CD4-positive, alpha-beta memory T cell (primary cell): ENCODE measurements around the gene DYNLT5. TPM values are rescaled to one million over a fixed set of nuclear protein-coding genes. Genes with fewer than 3 reads are reported as not detected.
A peak's percentile ranks its signal among the peaks of the same experiment; 100 is the strongest.
"Not testable (repeated sequence)": the region's sequence is repeated elsewhere in the genome, so short reads cannot be mapped to it uniquely, and the experiment has no call there.

Experiments
- CTCF ChIA-PET: fragments of 350-600 bp; sonication (Branson Sonifier 250); formaldehyde crosslinking; loops from one replicate; lab custom pipeline; 2021; ENCODE audit warnings: inconsistent platforms; ENCODE audit not compliant: partially characterized antibody; lab: Charles Lee
- POLR2A ChIA-PET: fragments of 350-600 bp; sonication (Branson Sonifier 250); formaldehyde crosslinking; loops from one replicate; lab custom pipeline; 2021; ENCODE audit not compliant: partially characterized antibody; lab: Charles Lee
- DNase-seq, 5 donors: peaks; one replicate each; pipeline versions ENCODE4 v3.0.0 to v3.0.0-alpha.2; 2020 to 2022; ENCODE audit warnings: mixed read lengths in 1 of 5
- H3K27ac ChIP-seq: one replicate; pipeline ENCODE4 v1.7.0; 2013; ENCODE audit warnings: low read depth, low read length
- H3K27me3 ChIP-seq: 2 replicates; pipeline ENCODE4 v1.7.0; 2013; ENCODE audit warnings: mild to moderate bottlenecking, low read length, moderate library complexity; ENCODE audit not compliant: insufficient read depth
- H3K36me3 ChIP-seq: 2 replicates; pipeline ENCODE4 v1.7.0; 2013; ENCODE audit warnings: mild to moderate bottlenecking, low read length, moderate library complexity; ENCODE audit not compliant: insufficient read depth
- H3K4me1 ChIP-seq: 2 replicates; pipeline ENCODE4 v1.7.0; 2013; ENCODE audit warnings: mild to moderate bottlenecking, low read length, moderate library complexity; ENCODE audit not compliant: insufficient read depth
- H3K4me3 ChIP-seq, 2 donors: one replicate each; pipeline ENCODE4 v1.7.0; 2013; ENCODE audit warnings: low read length in 2 of 2, mild to moderate bottlenecking in 1 of 2
- H3K9me3 ChIP-seq, 2 donors: one replicate each; pipeline ENCODE4 v1.7.0; 2013; ENCODE audit warnings: low read length in 2 of 2, control low read depth in 1 of 2; ENCODE audit not compliant: control insufficient read depth in 1 of 2
- H3K27ac Mint-ChIP-seq, 7 donors: one replicate each; pipeline ENCODE4 v1.8.0; 2020 to 2021; ENCODE audit warnings: mixed read lengths in 7 of 7, mild to moderate bottlenecking in 6 of 7, inconsistent platforms in 3 of 7, moderate library complexity in 3 of 7
- H3K27me3 Mint-ChIP-seq, 2 donors: one replicate each; pipeline ENCODE4 v1.8.0; 2020 to 2021; ENCODE audit warnings: mixed read lengths in 2 of 2
- H3K36me3 Mint-ChIP-seq, 2 donors: one replicate each; pipeline ENCODE4 v1.8.0; 2020 to 2021; ENCODE audit warnings: mixed read lengths in 2 of 2, inconsistent platforms in 1 of 2, mild to moderate bottlenecking in 1 of 2
- H3K4me1 Mint-ChIP-seq, 4 donors: one replicate each; pipeline ENCODE4 v1.8.0; 2020 to 2021; ENCODE audit warnings: mixed read lengths in 4 of 4, mild to moderate bottlenecking in 1 of 4
- H3K4me3 Mint-ChIP-seq, 8 donors: one replicate each; pipeline ENCODE4 v1.8.0; 2020 to 2021; ENCODE audit warnings: mixed read lengths in 8 of 8, mild to moderate bottlenecking in 7 of 8, moderate library complexity in 6 of 8, inconsistent platforms in 3 of 8
- H3K9me3 Mint-ChIP-seq, 8 donors: one replicate each; pipeline ENCODE4 v1.8.0; 2020 to 2021; ENCODE audit warnings: mixed read lengths in 8 of 8, mild to moderate bottlenecking in 5 of 8, inconsistent platforms in 3 of 8, moderate library complexity in 1 of 8
- intact Hi-C: fragments of 100-400 bp; cut with micrococcal nuclease; formaldehyde crosslinking; loops from one replicate; pipeline ENCODE4 v1.15.1; 2023
- polyA plus RNA-seq, 2 donors: library from polyadenylated mRNA; unstranded; fragments of 300-500 nt; fragmentation: Illumina TruSeq; gene quantifications; one replicate each; pipeline ENCODE4 v1.2.3, GENCODE V29; 2021
- total RNA-seq, 2 experiments: library from RNA; stranded (reverse); gene quantifications; one replicate each; pipeline ENCODE4 v1.2.3, GENCODE V29; 2021

DYNLT5 gene
- total and polyA plus RNA-seq, 4 experiments from 2014 or later, result not detected

DNA sequence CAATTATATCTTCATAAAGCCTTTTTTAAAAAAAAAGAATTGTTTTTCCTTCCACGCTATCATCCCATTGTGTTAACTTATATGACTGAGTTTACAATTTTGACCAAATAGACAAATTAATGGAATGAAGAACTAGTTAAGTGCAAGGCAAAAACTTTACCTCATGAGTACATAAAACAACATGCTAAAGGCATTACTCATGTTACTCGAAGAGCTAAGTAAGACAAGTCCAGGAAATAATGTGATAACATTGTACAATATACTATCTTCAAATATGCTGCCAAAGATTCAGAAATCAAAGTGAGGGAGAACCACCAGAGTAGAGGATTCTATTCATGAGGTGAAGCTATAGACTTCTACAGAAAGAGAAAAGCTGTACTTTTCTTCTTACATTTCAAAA is 24.2 kb upstream of the DYNLT5 start:
- Mint-ChIP-seq H3K27ac (no peak overlapping the region), H3K36me3 (no peaks in the 10 kb centered on the region), H3K9me3 (peaks cover 0 to 2% (median 0%) of the 10 kb centered on the region in 8 donors), H3K27me3 (peaks cover 2 to 7% of the 10 kb centered on the region in 2 donors), H3K4me1 (peaks cover 9 to 18% (median 15%) of the 10 kb centered on the region in 4 donors), H3K4me3 (no peak overlapping the region)
- CTCF ChIA-PET, result no interaction called here
- intact Hi-C loops, result loop anchor here (5.0 kb wide), 1 partner anchor 281 kb away; no protein-coding TSS in a partner anchor
- H3K4me1 ChIP-seq, result no peaks in the 10 kb centered on the region
- H3K4me3 ChIP-seq, result no peak overlapping the region
- H3K27me3 ChIP-seq, result no peaks in the 10 kb centered on the region
- no peak for DNase-seq
- no peaks in the 10 kb centered on the region for H3K36me3 ChIP-seq
- POLR2A ChIA-PET, result no interaction called here
- no peaks in the 10 kb centered on the region for H3K9me3 ChIP-seq
- H3K27ac ChIP-seq, result no peak overlapping the region

DNA sequence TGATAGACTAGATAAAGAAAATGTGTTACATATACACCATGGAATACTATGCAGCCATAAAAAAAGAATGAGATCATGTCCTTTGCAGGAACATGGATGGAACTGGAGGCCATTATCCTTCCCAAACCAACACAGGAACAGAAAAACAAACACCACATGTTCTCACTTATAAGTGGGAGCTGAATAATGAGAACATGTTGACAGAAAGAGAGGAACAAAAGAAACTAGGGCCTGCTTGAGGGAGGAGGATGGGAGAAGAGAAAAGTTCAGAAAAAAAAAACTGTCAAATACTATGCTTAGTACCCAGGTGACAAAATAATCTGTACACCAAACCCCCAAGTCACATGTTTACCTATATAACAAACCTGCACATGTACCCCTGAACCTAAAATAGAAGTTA is 23.5 kb upstream of the DYNLT5 start:
- H3K27me3 ChIP-seq, H3K9me3 ChIP-seq, H3K9me3 Mint-ChIP-seq, H3K27ac ChIP-seq, H3K36me3 Mint-ChIP-seq, H3K36me3 ChIP-seq, H3K4me3 ChIP-seq, H3K4me1 ChIP-seq, H3K27me3 Mint-ChIP-seq: not testable (repeated sequence)
- intact Hi-C loops, result loop anchor here (5.0 kb wide), 1 partner anchor 281 kb away; no protein-coding TSS in a partner anchor
- DNase-seq, result peak in 1 of 5 donors; percentile 2
- POLR2A ChIA-PET, result interaction anchor here (0.8 kb wide), 1 partner anchor 10 kb away, joined by 3 read pairs; no protein-coding TSS in a partner anchor
- Mint-ChIP-seq H3K27ac (peak overlapping the region in 3 of 7 donors; percentile 3 to 24 (median 20)), H3K4me1 (peaks cover 9 to 18% (median 15%) of the 10 kb centered on the region in 4 donors), H3K4me3 (peak overlapping the region in 1 of 8 donors; percentile 45)
- CTCF ChIA-PET, result interaction anchor here (0.5 kb wide), 1 partner anchor 406 kb away, joined by 3 read pairs; the partner anchor contains the start of gene C1orf141

DNA sequence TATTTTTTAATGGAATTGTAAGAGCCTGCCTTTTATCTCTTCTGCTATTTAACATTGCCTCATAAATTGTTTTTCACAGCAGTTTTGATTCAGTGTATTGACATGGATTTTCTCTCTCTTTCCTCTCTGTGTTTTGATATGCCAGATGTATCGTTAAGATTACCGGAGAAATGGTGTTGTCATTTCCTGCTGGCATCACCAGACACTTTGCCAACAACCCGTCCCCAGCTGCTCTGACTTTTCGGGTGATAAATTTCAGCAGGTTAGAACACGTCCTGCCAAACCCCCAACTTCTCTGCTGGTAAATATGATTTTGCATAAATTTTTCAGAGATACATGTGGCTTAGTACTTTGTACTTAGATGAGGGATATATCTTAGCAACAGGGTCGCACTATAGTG is 23.1 kb upstream of the DYNLT5 start:
- H3K4me1 Mint-ChIP-seq, result peaks cover 9 to 18% (median 15%) of the 10 kb centered on the region in 4 donors
- Histone ChIP-seq H3K9me3 (no peaks in the 10 kb centered on the region), H3K27ac (no peak overlapping the region), H3K4me1 (no peaks in the 10 kb centered on the region), H3K4me3 (no peak overlapping the region), H3K36me3 (no peaks in the 10 kb centered on the region), H3K27me3 (no peaks in the 10 kb centered on the region)
- peak overlapping the region in 4 of 7 donors; percentile 2 to 78 (median 58) for H3K27ac Mint-ChIP-seq
- intact Hi-C loops, result loop anchor here (5.0 kb wide), 1 partner anchor 282 kb away; no protein-coding TSS in a partner anchor
- peak overlapping the region in 4 of 8 donors; percentile 0 to 22 (median 15) for H3K4me3 Mint-ChIP-seq
- ChIA-PET CTCF (interaction anchor here (0.5 kb wide), 1 partner anchor 406 kb away, joined by 3 read pairs; the partner anchor contains the start of gene C1orf141), POLR2A (interaction anchor here (0.8 kb wide), 1 partner anchor 10 kb away, joined by 3 read pairs; no protein-coding TSS in a partner anchor)
- peaks cover 2 to 7% of the 10 kb centered on the region in 2 donors for H3K27me3 Mint-ChIP-seq
- H3K9me3 Mint-ChIP-seq, result peaks cover 0 to 2% (median 0%) of the 10 kb centered on the region in 8 donors
- DNase-seq, result peak in 3 of 5 donors; percentile 9 to 36 (median 18)
- H3K36me3 Mint-ChIP-seq, result no peaks in the 10 kb centered on the region

DNA sequence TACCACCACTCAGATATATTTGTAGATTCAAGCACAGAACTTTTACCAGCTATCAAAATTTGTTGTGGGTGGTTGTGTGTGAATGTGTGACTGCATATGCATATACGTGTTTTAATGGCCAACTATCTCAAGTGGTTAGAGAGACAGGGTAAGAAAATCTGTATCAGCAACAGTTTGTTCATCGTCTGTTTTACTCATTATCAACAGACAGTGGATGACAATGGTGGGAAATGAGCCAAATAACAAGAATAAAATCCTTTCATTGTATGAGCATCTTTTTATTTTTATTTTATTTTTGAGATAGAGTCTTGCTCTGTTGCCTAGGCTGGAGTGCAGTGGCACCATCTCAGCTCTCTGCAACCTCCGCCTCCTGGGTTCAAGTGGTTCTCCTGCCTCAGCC is 22.7 kb upstream of the DYNLT5 start:
- Mint-ChIP-seq H3K27me3 (peaks cover 2 to 7% of the 10 kb centered on the region in 2 donors), H3K4me3 (peak overlapping the region in 2 of 8 donors; percentile 0 to 20), H3K27ac (peak overlapping the region in 1 of 7 donors; percentile 71), H3K9me3 (peaks cover 0 to 2% (median 0%) of the 10 kb centered on the region in 8 donors), H3K4me1 (peaks cover 9 to 18% (median 15%) of the 10 kb centered on the region in 4 donors), H3K36me3 (no peaks in the 10 kb centered on the region)
- DNase-seq, result no peak
- Histone ChIP-seq H3K4me3 (no peak overlapping the region), H3K27ac (no peak overlapping the region), H3K4me1 (no peaks in the 10 kb centered on the region), H3K27me3 (no peaks in the 10 kb centered on the region), H3K36me3 (no peaks in the 10 kb centered on the region), H3K9me3 (no peaks in the 10 kb centered on the region)
- POLR2A ChIA-PET, result interaction anchor here (0.8 kb wide), 1 partner anchor 9 kb away, joined by 3 read pairs; no protein-coding TSS in a partner anchor
- intact Hi-C loops, result loop anchor here (5.0 kb wide), 1 partner anchor 282 kb away; no protein-coding TSS in a partner anchor
- CTCF ChIA-PET, result interaction anchor here (0.5 kb wide), 1 partner anchor 405 kb away, joined by 3 read pairs; the partner anchor contains the start of gene C1orf141

DNA sequence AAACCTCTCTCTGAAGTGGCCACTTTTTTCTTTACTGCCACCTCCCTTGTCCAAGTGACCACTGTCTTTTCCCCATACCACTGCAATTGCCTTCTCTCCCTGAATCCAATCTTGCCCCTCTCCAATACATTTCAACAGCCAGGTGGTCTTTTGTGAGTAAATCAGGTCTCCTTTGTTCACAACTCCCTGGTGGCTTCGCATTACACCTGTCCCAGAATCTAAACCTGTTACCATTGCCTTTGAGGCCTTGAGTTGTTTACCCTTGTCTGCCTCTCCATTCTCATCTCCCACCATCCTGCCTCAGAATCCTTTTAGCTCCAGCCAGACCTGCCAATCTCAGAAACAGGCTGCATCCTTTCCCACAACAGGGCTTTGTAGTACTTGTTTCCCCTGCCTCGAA is 21.8 kb upstream of the DYNLT5 start:
- H3K4me1 ChIP-seq, result no peaks in the 10 kb centered on the region
- H3K27me3 ChIP-seq, result no peaks in the 10 kb centered on the region
- Mint-ChIP-seq H3K27me3 (peaks cover 2 to 7% of the 10 kb centered on the region in 2 donors), H3K9me3 (peaks cover 0 to 2% (median 0%) of the 10 kb centered on the region in 8 donors), H3K4me1 (peaks cover 9 to 18% (median 15%) of the 10 kb centered on the region in 4 donors), H3K36me3 (no peaks in the 10 kb centered on the region), H3K27ac (no peak overlapping the region), H3K4me3 (peak overlapping the region in 1 of 8 donors; percentile 37)
- H3K4me3 ChIP-seq, result no peak overlapping the region
- no peaks in the 10 kb centered on the region for H3K36me3 ChIP-seq
- POLR2A ChIA-PET, result no interaction called here
- H3K9me3 ChIP-seq, result no peaks in the 10 kb centered on the region
- intact Hi-C loops, result no loop called here
- H3K27ac ChIP-seq, result no peak overlapping the region
- no peak for DNase-seq
- CTCF ChIA-PET, result no interaction called here

DNA sequence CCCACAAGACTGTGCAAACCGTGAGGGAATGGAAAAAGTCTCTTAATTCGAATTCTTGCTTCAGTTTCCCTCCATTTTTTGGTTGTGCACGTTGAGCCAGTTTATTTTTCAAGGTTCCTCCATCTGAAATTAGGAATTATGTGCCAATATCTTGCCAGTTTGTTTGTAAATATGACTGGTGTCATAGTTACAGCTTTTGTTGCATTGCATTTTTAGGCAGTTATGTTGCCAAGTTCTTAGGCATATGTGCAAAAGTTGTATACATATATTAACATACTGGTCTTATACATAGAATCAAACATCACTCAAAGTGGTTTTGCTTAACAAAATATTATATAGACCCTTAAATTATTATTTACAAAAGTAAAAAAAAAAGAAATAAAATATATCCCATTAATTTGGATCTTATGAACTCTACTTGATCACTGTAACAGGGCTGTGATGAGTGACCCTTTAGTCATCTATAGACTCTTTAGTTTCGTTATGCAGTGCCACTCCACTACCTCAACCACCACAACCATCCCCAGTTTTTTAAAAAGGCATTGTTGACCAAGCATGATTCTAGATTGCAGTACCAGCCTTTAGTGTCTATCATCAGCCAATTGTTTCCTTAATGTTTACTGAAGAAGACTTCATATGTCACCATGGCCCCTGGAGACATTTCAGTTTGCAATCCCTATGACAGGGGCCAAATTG is 20.9 kb upstream of the DYNLT5 start:
- ChIA-PET POLR2A (no interaction called here), CTCF (no interaction called here)
- Histone ChIP-seq H3K4me3 (no peak overlapping the region), H3K9me3 (no peaks in the 10 kb centered on the region), H3K27me3 (no peaks in the 10 kb centered on the region), H3K36me3 (no peaks in the 10 kb centered on the region), H3K27ac (no peak overlapping the region), H3K4me1 (no peaks in the 10 kb centered on the region)
- H3K27ac Mint-ChIP-seq, result no peak overlapping the region
- intact Hi-C loops, result no loop called here
- no peaks in the 10 kb centered on the region for H3K36me3 Mint-ChIP-seq
- peaks cover 0 to 1% of the 10 kb centered on the region in 2 donors for H3K27me3 Mint-ChIP-seq
- H3K4me3 Mint-ChIP-seq, result no peak overlapping the region
- peaks cover 0 to 2% (median 0%) of the 10 kb centered on the region in 8 donors for H3K9me3 Mint-ChIP-seq
- H3K4me1 Mint-ChIP-seq, result peaks cover 8 to 14% (median 10%) of the 10 kb centered on the region in 4 donors
- DNase-seq, result no peak
